RWPE2 (cell line): ENCODE results near the gene MAEA.

ENCODE experiments used
- ATAC-seq: fragments of 200-7000 bp; cut with Tn5 transposase; 3 replicates; pipeline ENCODE4 v1.9.1; 2021; ENCODE audit warnings: low read depth
- DNase-seq: peaks from one replicate; pipeline ENCODE4 v3.0.0-alpha.2; 2020; ENCODE audit warnings: low spot score
- H3K27ac ChIP-seq: fragments of 450-650 bp; 2 replicates; pipeline ENCODE4 v1.5.1; 2017; ENCODE audit warnings: mild to moderate bottlenecking; ENCODE audit not compliant: poor library complexity, severe bottlenecking
- H3K27me3 ChIP-seq: fragments of 250-450 bp; sonication (Bioruptor Pico); 2 replicates; pipeline ENCODE4 v1.5.1; 2021; ENCODE audit warnings: mild to moderate bottlenecking, moderate library complexity; ENCODE audit not compliant: insufficient read depth, poor library complexity, severe bottlenecking
- H3K36me3 ChIP-seq: fragments of 250-450 bp; sonication (Bioruptor Pico); 2 replicates; pipeline ENCODE4 v1.5.1; 2020; ENCODE audit warnings: low read depth, mild to moderate bottlenecking, moderate library complexity
- H3K4me1 ChIP-seq: fragments of 250-450 bp; sonication (Bioruptor Pico); 2 replicates; pipeline ENCODE4 v1.5.1; 2021; ENCODE audit warnings: mild to moderate bottlenecking, moderate library complexity; ENCODE audit not compliant: insufficient read depth, poor library complexity, severe bottlenecking
- H3K4me3 ChIP-seq: fragments of 250-450 bp; sonication (Bioruptor Pico); 2 replicates; pipeline ENCODE4 v1.5.1; 2021; ENCODE audit warnings: mild to moderate bottlenecking, moderate library complexity; ENCODE audit not compliant: severe bottlenecking
- H3K9me3 ChIP-seq: fragments of 250-450 bp; sonication (Bioruptor Pico); 2 replicates; pipeline ENCODE4 v1.5.1; 2021; ENCODE audit warnings: mild to moderate bottlenecking, moderate library complexity; ENCODE audit not compliant: severe bottlenecking
- TF ChIP-seq, protein P1 (sequence below): fragments of 450-650 bp; IDR thresholded peaks from one replicate; pipeline ENCODE4 v1.5.1; 2017; ENCODE audit warnings: mild to moderate bottlenecking, moderate library complexity; ENCODE audit not compliant: poor library complexity, severe bottlenecking

The MAEA gene

DNA sequence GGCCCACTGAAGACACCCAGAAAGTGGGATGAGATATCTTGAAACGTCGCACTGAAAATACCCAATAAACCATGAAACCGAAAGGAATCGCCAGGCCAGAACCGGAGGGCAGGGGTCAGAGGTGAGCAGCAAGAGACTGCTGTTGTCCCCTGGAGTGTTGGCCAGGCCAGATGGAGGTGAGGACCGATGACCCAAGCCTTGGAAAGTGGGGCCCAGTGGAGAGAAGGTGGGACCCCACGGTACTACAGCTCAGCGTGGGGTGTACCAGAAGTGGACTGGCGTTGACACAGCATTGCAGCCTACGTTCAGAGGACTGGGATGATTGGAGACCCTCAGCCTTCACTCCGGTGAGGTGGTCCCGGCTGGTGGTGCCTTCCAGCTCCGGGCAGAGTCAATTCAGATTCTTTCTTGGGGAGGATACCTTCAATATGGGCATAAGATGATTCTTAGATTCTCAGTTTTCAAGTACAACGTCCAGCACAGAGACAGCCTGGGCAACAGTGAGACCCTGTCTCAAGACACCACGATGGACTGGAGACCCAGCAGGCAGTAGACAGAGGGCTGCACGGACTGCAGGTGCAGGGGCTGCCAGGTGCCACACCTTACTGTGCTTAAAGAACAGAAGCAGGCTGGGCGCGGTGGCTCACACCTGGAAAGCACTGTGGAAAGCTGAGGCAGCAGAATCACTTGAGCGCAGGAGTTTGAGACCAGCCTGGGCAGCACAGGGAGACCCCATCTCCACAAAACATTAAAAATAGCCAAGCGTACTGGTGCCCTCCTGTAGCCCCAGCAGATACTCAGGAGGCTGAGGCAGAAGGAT is 23.3 kb downstream of the MAEA start:
- no peaks in the 10 kb centered on the region for H3K27me3 ChIP-seq
- no peaks in the 10 kb centered on the region for H3K9me3 ChIP-seq
- ATAC-seq (no peak), DNase-seq (no peak)
- no peak overlapping the region for H3K4me3 ChIP-seq
- peaks cover 14% of the 10 kb centered on the region for H3K4me1 ChIP-seq
- H3K27ac ChIP-seq, result no peak overlapping the region
- H3K36me3 ChIP-seq, result peaks cover 63% of the 10 kb centered on the region
- TF ChIP-seq, protein P1, sequence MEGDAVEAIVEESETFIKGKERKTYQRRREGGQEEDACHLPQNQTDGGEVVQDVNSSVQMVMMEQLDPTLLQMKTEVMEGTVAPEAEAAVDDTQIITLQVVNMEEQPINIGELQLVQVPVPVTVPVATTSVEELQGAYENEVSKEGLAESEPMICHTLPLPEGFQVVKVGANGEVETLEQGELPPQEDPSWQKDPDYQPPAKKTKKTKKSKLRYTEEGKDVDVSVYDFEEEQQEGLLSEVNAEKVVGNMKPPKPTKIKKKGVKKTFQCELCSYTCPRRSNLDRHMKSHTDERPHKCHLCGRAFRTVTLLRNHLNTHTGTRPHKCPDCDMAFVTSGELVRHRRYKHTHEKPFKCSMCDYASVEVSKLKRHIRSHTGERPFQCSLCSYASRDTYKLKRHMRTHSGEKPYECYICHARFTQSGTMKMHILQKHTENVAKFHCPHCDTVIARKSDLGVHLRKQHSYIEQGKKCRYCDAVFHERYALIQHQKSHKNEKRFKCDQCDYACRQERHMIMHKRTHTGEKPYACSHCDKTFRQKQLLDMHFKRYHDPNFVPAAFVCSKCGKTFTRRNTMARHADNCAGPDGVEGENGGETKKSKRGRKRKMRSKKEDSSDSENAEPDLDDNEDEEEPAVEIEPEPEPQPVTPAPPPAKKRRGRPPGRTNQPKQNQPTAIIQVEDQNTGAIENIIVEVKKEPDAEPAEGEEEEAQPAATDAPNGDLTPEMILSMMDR, result no peak

GRCh38 chr4:1315306-1315705 is 25.6 kb downstream of the MAEA start:
- TF ChIP-seq, protein P1, result no peak
- peaks cover 74% of the 10 kb centered on the region for H3K36me3 ChIP-seq

GRCh38 chr4:1315836-1316536 is 26.3 kb downstream of the MAEA start:
- H3K4me1 ChIP-seq, result no peaks in the 10 kb centered on the region
- TF ChIP-seq, protein P1, result no peak
- no peaks in the 10 kb centered on the region for H3K27me3 ChIP-seq
- H3K27ac ChIP-seq, result no peak overlapping the region
- no peak overlapping the region for H3K4me3 ChIP-seq
- no peak for DNase-seq
- H3K36me3 ChIP-seq, result peaks cover 72% of the 10 kb centered on the region
- no peaks in the 10 kb centered on the region for H3K9me3 ChIP-seq
- ATAC-seq, result no peak

More at GRCh38 chr4:1315306-1315705, 25.6 kb downstream of the MAEA start:
- DNase-seq (no peak), ATAC-seq (no peak)
- no peak overlapping the region for H3K4me3 ChIP-seq
- no peak overlapping the region for H3K27ac ChIP-seq
- peaks cover 5% of the 10 kb centered on the region for H3K4me1 ChIP-seq
- no peaks in the 10 kb centered on the region for H3K27me3 ChIP-seq
- H3K9me3 ChIP-seq, result no peaks in the 10 kb centered on the region

GRCh38 chr4:1316537-1317168 is 27.0 kb downstream of the MAEA start:
- ATAC-seq (no peak), DNase-seq (no peak)
- Histone ChIP-seq H3K36me3 (peaks cover 66% of the 10 kb centered on the region), H3K4me1 (no peaks in the 10 kb centered on the region), H3K4me3 (no peak overlapping the region), H3K27ac (no peak overlapping the region), H3K27me3 (no peaks in the 10 kb centered on the region), H3K9me3 (no peaks in the 10 kb centered on the region)
- TF ChIP-seq, protein P1, result no peak
